ENCODE data around the gene BASP1.
"Not testable (repeated sequence)": the region's sequence is repeated elsewhere in the genome, so short reads cannot be mapped to it uniquely, and the experiment has no call there.

The BASP1 gene

DNA sequence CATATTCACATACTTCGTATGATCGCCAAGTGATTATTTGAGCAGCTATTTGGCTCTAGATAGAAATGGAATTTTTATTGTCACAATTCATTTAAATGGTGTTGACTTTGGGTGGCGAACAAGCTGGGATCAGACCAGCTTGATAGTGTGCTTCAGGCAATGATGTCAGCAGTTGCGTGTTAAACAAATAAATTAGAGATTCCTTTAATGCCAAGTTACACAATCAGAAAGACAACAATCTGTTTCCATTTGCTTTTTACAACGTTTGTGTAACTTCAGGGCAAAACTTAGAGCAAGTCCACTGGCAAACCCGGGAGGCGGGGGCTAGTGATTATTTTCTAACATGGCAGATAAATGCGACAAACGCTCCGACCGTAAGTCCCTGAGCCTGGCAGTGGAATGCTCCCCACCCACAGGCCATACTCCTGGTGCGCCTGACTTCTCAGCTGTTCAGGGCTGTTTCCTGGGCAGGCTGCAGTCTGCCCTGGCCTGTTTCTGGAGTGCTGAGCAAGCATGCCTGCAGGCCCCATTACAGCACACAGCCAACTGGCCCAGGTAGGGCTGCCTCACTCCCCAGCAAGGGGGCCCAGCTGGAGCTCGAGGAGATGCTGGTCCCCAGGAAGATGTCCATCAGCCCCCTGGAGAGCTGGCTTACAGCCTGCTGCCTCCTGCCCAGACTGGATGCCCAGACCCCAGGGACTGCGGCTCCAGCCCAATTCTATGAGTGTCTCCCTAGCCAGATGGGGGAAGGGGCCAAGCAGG lies 88.7 kb downstream of the BASP1 start:
- no peak for ATAC-seq
- peak; percentile 14; the same call in 1 of the 2 replicates for TF ChIP-seq ISL1 (CRISPR knock-in tag; IDR thresholded peaks at IDR 0.05)
- no peak for TF ChIP-seq ZNF70 (CRISPR knock-in tag; IDR thresholded peaks at IDR 0.05)
- no peak for TF ChIP-seq ZNF565 (CRISPR knock-in tag; conservative IDR thresholded peaks at IDR 0.05; ENCODE audit: low read depth)

DNA sequence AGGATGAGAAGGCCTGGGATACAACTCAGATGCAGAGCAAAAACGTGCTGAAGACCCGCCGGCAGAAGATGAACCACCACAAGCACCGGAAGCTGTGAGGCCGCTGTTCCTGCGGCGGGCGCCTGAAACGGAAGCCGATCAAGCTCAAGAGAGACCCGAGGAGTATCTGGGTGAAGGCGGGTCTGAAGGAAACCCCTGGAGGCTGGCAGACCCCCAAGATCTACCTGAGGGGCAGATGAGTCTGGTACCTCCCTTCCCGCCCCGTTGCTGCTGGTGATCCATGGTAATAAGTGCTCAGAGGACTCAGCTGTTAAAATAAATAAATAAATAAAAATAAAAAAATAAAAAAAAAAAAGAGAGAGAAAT lies 89.3 kb downstream of the BASP1 start:
- no peak for TF ChIP-seq BACH2 (CRISPR knock-in tag; IDR thresholded peaks at IDR 0.05; ENCODE audit: borderline replicate concordance)
- no peak for TF ChIP-seq PPARA (CRISPR knock-in tag; IDR thresholded peaks at IDR 0.05; ENCODE audit: borderline replicate concordance)
- TF ChIP-seq OSR1 (CRISPR knock-in tag; IDR thresholded peaks at IDR 0.05) = no peak
- no peak for TF ChIP-seq ZFP30 (CRISPR knock-in tag; IDR thresholded peaks at IDR 0.05)
- no peak for TF ChIP-seq RARB (CRISPR knock-in tag; IDR thresholded peaks at IDR 0.05)
- TF ChIP-seq, protein P1, sequence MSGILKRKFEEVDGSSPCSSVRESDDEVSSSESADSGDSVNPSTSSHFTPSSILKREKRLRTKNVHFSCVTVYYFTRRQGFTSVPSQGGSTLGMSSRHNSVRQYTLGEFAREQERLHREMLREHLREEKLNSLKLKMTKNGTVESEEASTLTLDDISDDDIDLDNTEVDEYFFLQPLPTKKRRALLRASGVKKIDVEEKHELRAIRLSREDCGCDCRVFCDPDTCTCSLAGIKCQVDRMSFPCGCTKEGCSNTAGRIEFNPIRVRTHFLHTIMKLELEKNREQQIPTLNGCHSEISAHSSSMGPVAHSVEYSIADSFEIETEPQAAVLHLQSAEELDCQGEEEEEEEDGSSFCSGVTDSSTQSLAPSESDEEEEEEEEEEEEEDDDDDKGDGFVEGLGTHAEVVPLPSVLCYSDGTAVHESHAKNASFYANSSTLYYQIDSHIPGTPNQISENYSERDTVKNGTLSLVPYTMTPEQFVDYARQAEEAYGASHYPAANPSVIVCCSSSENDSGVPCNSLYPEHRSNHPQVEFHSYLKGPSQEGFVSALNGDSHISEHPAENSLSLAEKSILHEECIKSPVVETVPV (CRISPR knock-in tag; IDR thresholded peaks at IDR 0.05) = no peak
- no peak for TF ChIP-seq ZNF565 (CRISPR knock-in tag; conservative IDR thresholded peaks at IDR 0.05; ENCODE audit: low read depth)
- no peak for TF ChIP-seq ZFP3 (CRISPR knock-in tag; IDR thresholded peaks at IDR 0.05)
- TF ChIP-seq, protein P2, sequence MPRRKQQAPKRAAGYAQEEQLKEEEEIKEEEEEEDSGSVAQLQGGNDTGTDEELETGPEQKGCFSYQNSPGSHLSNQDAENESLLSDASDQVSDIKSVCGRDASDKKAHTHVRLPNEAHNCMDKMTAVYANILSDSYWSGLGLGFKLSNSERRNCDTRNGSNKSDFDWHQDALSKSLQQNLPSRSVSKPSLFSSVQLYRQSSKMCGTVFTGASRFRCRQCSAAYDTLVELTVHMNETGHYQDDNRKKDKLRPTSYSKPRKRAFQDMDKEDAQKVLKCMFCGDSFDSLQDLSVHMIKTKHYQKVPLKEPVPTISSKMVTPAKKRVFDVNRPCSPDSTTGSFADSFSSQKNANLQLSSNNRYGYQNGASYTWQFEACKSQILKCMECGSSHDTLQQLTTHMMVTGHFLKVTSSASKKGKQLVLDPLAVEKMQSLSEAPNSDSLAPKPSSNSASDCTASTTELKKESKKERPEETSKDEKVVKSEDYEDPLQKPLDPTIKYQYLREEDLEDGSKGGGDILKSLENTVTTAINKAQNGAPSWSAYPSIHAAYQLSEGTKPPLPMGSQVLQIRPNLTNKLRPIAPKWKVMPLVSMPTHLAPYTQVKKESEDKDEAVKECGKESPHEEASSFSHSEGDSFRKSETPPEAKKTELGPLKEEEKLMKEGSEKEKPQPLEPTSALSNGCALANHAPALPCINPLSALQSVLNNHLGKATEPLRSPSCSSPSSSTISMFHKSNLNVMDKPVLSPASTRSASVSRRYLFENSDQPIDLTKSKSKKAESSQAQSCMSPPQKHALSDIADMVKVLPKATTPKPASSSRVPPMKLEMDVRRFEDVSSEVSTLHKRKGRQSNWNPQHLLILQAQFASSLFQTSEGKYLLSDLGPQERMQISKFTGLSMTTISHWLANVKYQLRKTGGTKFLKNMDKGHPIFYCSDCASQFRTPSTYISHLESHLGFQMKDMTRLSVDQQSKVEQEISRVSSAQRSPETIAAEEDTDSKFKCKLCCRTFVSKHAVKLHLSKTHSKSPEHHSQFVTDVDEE (CRISPR knock-in tag; IDR thresholded peaks at IDR 0.05) = no peak
- no peak for TF ChIP-seq ESRRG (CRISPR knock-in tag; IDR thresholded peaks at IDR 0.05)
- ATAC-seq = no peak

DNA sequence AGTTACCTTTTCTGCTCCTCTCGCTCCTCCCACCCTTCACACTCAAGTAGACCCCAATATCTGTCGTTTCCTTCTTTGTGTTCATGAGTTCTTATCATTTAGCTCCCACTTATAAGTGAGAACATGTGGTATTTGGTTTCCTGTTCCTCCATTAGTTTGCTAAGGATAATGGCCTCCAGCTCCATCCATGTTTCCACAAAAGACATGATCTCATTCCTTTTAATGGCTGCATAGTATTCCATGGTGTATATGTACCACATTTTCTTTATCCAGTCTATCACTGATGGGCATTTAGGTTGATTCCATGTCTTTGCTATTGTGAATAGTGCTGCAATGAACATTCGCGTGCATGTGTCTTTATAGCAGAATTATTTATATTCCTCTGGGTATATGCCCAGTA lies 90.0 kb downstream of the BASP1 start:
- peak; percentile 69 for TF ChIP-seq ZNF70 (CRISPR knock-in tag; IDR thresholded peaks at IDR 0.05)
- not testable (repeated sequence) for ATAC-seq

DNA sequence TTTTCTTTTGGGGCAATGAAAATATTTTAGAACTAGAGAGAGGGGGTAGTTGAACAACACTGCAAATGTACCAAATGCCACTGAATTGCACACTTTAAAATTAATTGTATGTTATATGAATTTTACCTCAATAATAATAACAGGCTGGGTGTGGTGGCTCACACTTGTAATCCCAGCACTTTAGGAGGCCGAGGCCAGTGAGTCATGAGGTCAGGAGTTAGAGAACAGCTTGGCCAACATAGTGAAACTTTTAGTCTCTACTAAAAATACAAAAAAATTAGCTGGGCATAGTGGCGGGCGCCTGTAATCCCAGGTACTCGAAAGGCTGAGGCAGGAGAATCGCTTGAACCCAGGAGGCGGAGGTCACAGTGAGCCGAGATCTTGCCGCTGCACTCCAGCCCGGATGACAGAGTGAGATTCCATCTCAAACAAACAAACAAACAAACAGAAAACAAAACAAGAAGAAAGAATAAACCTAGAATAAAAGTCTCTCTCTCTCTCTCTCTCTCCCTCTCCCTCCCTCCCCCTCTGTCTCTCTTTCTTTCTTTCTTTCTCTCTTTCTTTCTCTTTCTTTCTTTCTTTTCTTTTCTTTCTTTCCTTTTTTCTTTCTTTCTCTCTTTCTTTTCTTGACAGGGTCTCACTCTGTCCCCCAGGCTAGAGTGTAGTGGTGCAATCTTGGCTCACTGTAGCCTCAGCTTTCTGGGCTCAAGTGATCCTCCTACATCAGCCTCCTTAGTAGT lies 91.1 kb downstream of the BASP1 start:
- no peak for TF ChIP-seq ARNTL (CRISPR knock-in tag; IDR thresholded peaks at IDR 0.05; ENCODE audit: borderline replicate concordance, low read depth)
- no peak for TF ChIP-seq PPARA (CRISPR knock-in tag; IDR thresholded peaks at IDR 0.05; ENCODE audit: borderline replicate concordance)
- TF ChIP-seq, protein P3, sequence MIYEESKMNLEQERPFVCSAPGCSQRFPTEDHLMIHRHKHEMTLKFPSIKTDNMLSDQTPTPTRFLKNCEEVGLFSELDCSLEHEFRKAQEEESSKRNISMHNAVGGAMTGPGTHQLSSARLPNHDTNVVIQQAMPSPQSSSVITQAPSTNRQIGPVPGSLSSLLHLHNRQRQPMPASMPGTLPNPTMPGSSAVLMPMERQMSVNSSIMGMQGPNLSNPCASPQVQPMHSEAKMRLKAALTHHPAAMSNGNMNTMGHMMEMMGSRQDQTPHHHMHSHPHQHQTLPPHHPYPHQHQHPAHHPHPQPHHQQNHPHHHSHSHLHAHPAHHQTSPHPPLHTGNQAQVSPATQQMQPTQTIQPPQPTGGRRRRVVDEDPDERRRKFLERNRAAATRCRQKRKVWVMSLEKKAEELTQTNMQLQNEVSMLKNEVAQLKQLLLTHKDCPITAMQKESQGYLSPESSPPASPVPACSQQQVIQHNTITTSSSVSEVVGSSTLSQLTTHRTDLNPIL (CRISPR knock-in tag; IDR thresholded peaks at IDR 0.05; ENCODE audit: low read depth) = no peak
- TF ChIP-seq ZFP3 (CRISPR knock-in tag; IDR thresholded peaks at IDR 0.05) = no peak
- no peak for TF ChIP-seq ZNF70 (CRISPR knock-in tag; IDR thresholded peaks at IDR 0.05)
- no peak for TF ChIP-seq ESRRG (CRISPR knock-in tag; IDR thresholded peaks at IDR 0.05)
- ATAC-seq = no peak

DNA sequence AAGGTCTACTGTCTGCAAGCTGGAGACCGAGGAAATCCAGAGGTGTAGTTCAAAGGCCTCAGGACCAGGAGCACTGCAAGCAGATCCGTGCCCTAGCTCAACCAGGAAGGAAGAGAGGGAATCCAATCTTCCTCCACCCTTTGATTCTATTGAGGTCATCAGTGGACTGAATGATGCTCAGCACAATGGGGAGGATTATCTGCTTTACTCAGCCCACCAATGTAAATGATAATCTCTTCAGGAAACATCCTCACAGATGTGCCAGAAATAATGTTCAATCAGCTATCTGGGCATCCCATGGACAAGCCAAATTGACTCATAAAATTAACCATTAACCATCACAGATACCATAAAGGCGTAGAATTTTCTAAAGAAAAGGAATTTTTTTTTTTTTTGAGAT lies 92.0 kb downstream of the BASP1 start:
- TF ChIP-seq BACH2 (CRISPR knock-in tag; IDR thresholded peaks at IDR 0.05; ENCODE audit: borderline replicate concordance) (no peak), SNAI2 (CRISPR knock-in tag; IDR thresholded peaks at IDR 0.05) (no peak), ESRRG (CRISPR knock-in tag; IDR thresholded peaks at IDR 0.05) (no peak), ARNTL (CRISPR knock-in tag; IDR thresholded peaks at IDR 0.05; ENCODE audit: borderline replicate concordance, low read depth) (no peak), GLIS3 (CRISPR knock-in tag; IDR thresholded peaks at IDR 0.05) (no peak), ZFP30 (CRISPR knock-in tag; IDR thresholded peaks at IDR 0.05) (no peak)
- TF ChIP-seq, protein P4, sequence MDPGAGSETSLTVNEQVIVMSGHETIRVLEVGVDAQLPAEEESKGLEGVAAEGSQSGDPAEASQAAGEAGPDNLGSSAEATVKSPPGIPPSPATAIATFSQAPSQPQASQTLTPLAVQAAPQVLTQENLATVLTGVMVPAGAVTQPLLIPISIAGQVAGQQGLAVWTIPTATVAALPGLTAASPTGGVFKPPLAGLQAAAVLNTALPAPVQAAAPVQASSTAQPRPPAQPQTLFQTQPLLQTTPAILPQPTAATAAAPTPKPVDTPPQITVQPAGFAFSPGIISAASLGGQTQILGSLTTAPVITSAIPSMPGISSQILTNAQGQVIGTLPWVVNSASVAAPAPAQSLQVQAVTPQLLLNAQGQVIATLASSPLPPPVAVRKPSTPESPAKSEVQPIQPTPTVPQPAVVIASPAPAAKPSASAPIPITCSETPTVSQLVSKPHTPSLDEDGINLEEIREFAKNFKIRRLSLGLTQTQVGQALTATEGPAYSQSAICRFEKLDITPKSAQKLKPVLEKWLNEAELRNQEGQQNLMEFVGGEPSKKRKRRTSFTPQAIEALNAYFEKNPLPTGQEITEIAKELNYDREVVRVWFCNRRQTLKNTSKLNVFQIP (CRISPR knock-in tag; IDR thresholded peaks at IDR 0.05; ENCODE audit: borderline replicate concordance, low read depth) = no peak
- ATAC-seq = no peak

DNA sequence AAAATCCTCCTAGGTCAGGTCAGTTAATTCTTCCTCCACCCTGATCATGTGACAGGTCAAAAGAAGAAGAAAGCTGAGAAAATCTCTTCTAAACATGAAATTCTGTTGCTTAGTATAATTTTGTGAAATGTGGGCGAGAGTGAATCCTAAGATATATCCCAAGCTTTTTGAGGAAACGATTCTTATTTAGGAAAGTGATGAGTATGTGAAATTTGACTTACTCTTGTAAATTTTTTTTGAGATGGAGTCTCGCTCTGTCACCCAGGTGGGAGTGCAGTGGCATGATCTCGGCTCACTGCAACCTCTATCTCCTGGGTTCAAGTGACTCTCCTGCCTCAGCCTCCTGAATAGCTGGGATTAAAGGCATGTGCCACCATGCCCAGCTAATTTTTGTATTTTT lies 93.1 kb downstream of the BASP1 start:
- ATAC-seq = not testable (repeated sequence)

DNA sequence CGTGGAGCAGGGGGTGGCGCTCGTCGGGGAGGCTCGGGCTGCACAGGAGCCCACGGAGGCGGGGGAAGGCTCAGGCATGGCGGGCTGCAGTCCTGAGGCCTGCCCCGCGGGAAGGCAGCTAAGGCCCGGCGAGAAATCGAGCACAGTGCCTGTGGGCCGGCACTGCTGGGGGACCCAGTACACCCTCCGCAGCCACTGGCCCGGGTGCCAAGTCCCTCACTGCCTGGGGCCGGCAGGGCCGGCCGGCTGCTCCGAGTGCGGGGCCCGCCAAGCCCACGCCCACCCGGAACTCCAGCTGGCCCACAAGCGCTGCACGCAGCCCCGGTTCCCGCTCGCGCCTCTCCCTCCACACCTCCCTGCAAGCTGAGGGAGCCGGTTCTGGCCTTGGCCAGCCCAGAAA lies 94.4 kb downstream of the BASP1 start:
- ATAC-seq = not testable (repeated sequence)
